GM23248 (cell line): ENCODE results near the gene FAM163B. TPM values are rescaled to one million over a fixed set of nuclear protein-coding genes. Genes with fewer than 3 reads are reported as not detected.

Source experiments
- DNase-seq: peaks from one replicate; pipeline ENCODE4 v3.0.0-alpha.2; 2015
- H2AFZ ChIP-seq: fragments of 200-600 bp; sonication (generic); 2 replicates; pipeline ENCODE4 v1.6.1; 2016; ENCODE audit warnings: antibody characterized with exemption
- H3F3A ChIP-seq: fragments of 200-600 bp; sonication (generic); 2 replicates; pipeline ENCODE4 v1.6.1; 2016; ENCODE audit warnings: mild to moderate bottlenecking, antibody characterized with exemption, mixed run types; ENCODE audit not compliant: insufficient read depth
- H3K27ac ChIP-seq: fragments of 200-600 bp; sonication (generic); 2 replicates; pipeline ENCODE4 v1.5.1; 2016; ENCODE audit warnings: mild to moderate bottlenecking
- H3K27me3 ChIP-seq: fragments of 200-600 bp; sonication (generic); replicated peaks from 2 replicates; pipeline ENCODE4 v1.6.1; 2016; ENCODE audit warnings: mild to moderate bottlenecking; ENCODE audit not compliant: insufficient read depth
- H3K36me3 ChIP-seq: fragments of 200-600 bp; sonication (generic); 2 replicates; pipeline ENCODE4 v1.6.1; 2016; ENCODE audit warnings: low read depth, mild to moderate bottlenecking
- H3K4me1 ChIP-seq: fragments of 200-600 bp; sonication (generic); 2 replicates; pipeline ENCODE4 v1.6.1; 2016; ENCODE audit warnings: mild to moderate bottlenecking; ENCODE audit not compliant: insufficient read depth
- H3K4me2 ChIP-seq: fragments of 200-600 bp; sonication (generic); one replicate; pipeline ENCODE4 v1.6.1; 2016; ENCODE audit warnings: mild to moderate bottlenecking; ENCODE audit not compliant: unreplicated experiment
- H3K4me3 ChIP-seq: fragments of 200-600 bp; sonication (generic); 2 replicates; pipeline ENCODE4 v1.5.1; 2016; ENCODE audit warnings: mild to moderate bottlenecking
- H3K79me2 ChIP-seq: fragments of 200-600 bp; sonication (generic); 2 replicates; pipeline ENCODE4 v1.6.1; 2016; ENCODE audit warnings: mild to moderate bottlenecking; ENCODE audit not compliant: insufficient read depth
- H3K9ac ChIP-seq: fragments of 200-600 bp; sonication (generic); 2 replicates; pipeline ENCODE4 v1.6.1; 2016; ENCODE audit warnings: mild to moderate bottlenecking
- H3K9me2 ChIP-seq: fragments of 200-600 bp; sonication (generic); 2 replicates; pipeline ENCODE4 v1.6.1; 2016; ENCODE audit warnings: mixed run types, mild to moderate bottlenecking, moderate library complexity; ENCODE audit not compliant: insufficient read depth
- H3K9me3 ChIP-seq: fragments of 200-600 bp; sonication (generic); one replicate; pipeline ENCODE4 v1.6.1; 2017; ENCODE audit warnings: low read depth
- H4K20me1 ChIP-seq: fragments of 200-600 bp; sonication (generic); 2 replicates; pipeline ENCODE4 v1.6.0; 2016; ENCODE audit not compliant: insufficient read depth
- EZH2 ChIP-seq: fragments of 200-600 bp; sonication (generic); IDR thresholded peaks from 2 replicates; pipeline ENCODE4 v1.6.1; 2018; ENCODE audit warnings: antibody characterized with exemption, mild to moderate bottlenecking; ENCODE audit not compliant: insufficient read depth, poor library complexity, severe bottlenecking
- EZH2phosphoT487 ChIP-seq: fragments of 200-600 bp; sonication (generic); IDR thresholded peaks from 2 replicates; pipeline ENCODE4 v1.6.1; 2018; ENCODE audit warnings: antibody characterized with exemption, moderate library complexity, mild to moderate bottlenecking, low read depth; ENCODE audit not compliant: insufficient read depth
- WGBS, 2 experiments: methylation state at CpG; one replicate each; pipeline ENCODE4 v1.1.6; 2015 to 2017; ENCODE audit warnings: low lambda C conversion rate in 2 of 2, low coverage in 1 of 2; ENCODE audit errors: missing lambda C conversion rate in 2 of 2; 5-methylcytosine and 5-hydroxymethylcytosine counted together
- in situ Hi-C: fragments of 300-500 bp; cut with MboI; formaldehyde crosslinking; loops from 2 replicates; pipeline ENCODE4 v1.15.0; 2020
- polyA plus RNA-seq: library from polyadenylated mRNA; unstranded; fragments of >200 nt; fragmentation: Nextera tagmentation; extraction: Ambion mirVana; gene quantifications from 2 replicates; pipeline ENCODE4 v1.2.1, GENCODE V29; 2016
- total RNA-seq: library from RNA; depleted of rRNA; stranded (reverse); fragments of >200 nt; shearing (Covaris generic); gene quantifications from 2 replicates; pipeline ENCODE4 v1.2.3, GENCODE V29; 2014

The FAM163B gene
- total and polyA plus RNA-seq, 2 experiments from 2014 or later: not detected

DNA sequence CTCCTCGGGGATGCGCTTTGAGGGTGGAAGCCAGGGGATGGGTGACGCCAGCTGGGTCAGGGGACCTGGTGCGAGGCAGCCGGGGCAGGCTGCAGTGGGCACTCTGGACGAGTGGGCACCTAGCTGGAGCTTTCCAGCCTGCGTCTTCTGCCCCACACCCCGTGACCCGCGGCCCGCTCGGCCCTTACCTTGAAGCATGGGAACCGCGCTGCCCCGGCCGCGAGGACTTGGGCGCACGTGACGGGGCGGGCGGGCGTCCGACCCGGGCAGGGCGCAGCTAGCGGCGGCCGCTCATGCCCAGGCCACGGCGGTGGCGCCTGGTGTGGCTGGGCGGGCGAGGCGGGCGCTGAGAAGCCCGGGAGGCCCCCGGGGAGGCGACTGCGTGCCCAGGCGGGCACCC, 300 bp downstream of the FAM163B start:
- peaks cover 60% of the 10 kb centered on the region for H3K27me3 ChIP-seq
- 6 to 36% methylated on average over 8 to 31 of the region's 41 CpGs for WGBS, 2 experiments
- H3K4me1 ChIP-seq: no peaks in the 10 kb centered on the region
- no peak overlapping the region for H3K4me2 ChIP-seq
- H3K9ac ChIP-seq: no peak overlapping the region
- no peak overlapping the region for H3K4me3 ChIP-seq
- no peaks in the 10 kb centered on the region for H4K20me1 ChIP-seq
- H3K36me3 ChIP-seq: no peaks in the 10 kb centered on the region
- no peak overlapping the region for H3K27ac ChIP-seq
- in situ Hi-C loops: no loop called here
- no peaks in the 10 kb centered on the region for H3K9me3 ChIP-seq
- H3F3A ChIP-seq: no peaks in the 10 kb centered on the region
- no peaks in the 10 kb centered on the region for H3K79me2 ChIP-seq
- DNase-seq: no peak
- TF ChIP-seq EZH2phosphoT487 (no peak), EZH2 (no peak)
- no peak overlapping the region for H2AFZ ChIP-seq
- no peaks in the 10 kb centered on the region for H3K9me2 ChIP-seq

DNA sequence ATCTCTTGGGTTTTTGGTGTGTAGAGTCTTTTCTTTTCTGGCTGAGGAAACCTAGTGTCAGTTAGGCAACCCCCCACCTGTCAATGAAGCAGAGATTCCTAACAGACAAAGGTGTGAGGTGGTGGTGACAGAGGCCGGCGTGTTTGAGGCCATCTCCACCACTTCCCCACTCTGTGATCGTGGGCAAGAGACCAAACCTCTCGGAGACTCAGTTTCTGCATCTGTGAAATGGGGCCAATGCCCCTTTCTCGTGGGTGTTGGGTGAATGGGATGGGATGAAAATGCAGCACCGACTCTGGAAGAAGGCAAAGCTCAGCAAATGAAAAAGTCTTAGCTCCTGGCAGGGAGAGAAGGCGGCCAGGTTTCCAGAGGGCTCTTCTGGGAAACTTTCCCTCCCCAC, 807 bp downstream of the FAM163B start:
- H3K9ac ChIP-seq: no peak overlapping the region
- DNase-seq: no peak
- H3K27me3 ChIP-seq: peaks cover 61% of the 10 kb centered on the region
- H4K20me1 ChIP-seq: no peaks in the 10 kb centered on the region
- H3K79me2 ChIP-seq: no peaks in the 10 kb centered on the region
- no peaks in the 10 kb centered on the region for H3K9me3 ChIP-seq
- no peak overlapping the region for H3K4me3 ChIP-seq
- no peaks in the 10 kb centered on the region for H3F3A ChIP-seq
- H3K4me2 ChIP-seq: no peak overlapping the region
- H3K36me3 ChIP-seq: no peaks in the 10 kb centered on the region
- no peak overlapping the region for H3K27ac ChIP-seq
- H3K9me2 ChIP-seq: no peaks in the 10 kb centered on the region
- H2AFZ ChIP-seq: no peak overlapping the region
- 36 to 40% methylated on average over 7 of the region's 7 CpGs for WGBS, 2 experiments
- in situ Hi-C loops: no loop called here
- no peaks in the 10 kb centered on the region for H3K4me1 ChIP-seq
- no peak for TF ChIP-seq EZH2
- TF ChIP-seq EZH2phosphoT487: no peak

DNA sequence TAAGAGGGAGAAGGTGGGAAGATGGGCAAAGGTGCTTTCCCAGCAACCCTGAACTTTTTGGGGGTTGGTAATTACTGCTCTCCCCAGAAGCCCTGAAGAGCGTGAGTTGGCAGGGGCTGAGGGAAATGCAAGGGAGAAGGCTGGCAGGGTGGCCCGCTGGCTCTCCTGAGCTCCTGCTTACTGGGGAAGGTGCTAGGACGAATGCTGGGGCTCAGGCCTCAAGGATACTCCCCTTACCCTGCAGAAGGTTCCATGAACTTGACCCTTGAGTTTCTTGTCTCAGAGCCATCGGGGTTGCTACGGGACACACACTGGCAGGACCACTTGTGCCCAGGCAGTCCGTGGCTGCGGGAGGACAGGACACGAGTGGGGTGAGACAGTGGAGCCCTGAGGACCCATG, 1.2 kb downstream of the FAM163B start:
- no peaks in the 10 kb centered on the region for H3K36me3 ChIP-seq
- H3K9me3 ChIP-seq: no peaks in the 10 kb centered on the region
- TF ChIP-seq EZH2: no peak
- TF ChIP-seq EZH2phosphoT487: no peak
- no peak overlapping the region for H3K27ac ChIP-seq
- WGBS, 2 experiments: 55 to 69% methylated on average over 8 of the region's 8 CpGs
- H3K4me3 ChIP-seq: no peak overlapping the region
- no peak for DNase-seq
- H3K79me2 ChIP-seq: no peaks in the 10 kb centered on the region
- H3K9ac ChIP-seq: no peak overlapping the region
- in situ Hi-C loops: no loop called here
- no peak overlapping the region for H2AFZ ChIP-seq
- H3K4me1 ChIP-seq: no peaks in the 10 kb centered on the region
- peaks cover 65% of the 10 kb centered on the region for H3K27me3 ChIP-seq
- H4K20me1 ChIP-seq: no peaks in the 10 kb centered on the region
- H3F3A ChIP-seq: no peaks in the 10 kb centered on the region
- H3K4me2 ChIP-seq: no peak overlapping the region
- no peaks in the 10 kb centered on the region for H3K9me2 ChIP-seq

GRCh38 chr9:133607381-133607780, 1.8 kb downstream of the FAM163B start:
- Histone ChIP-seq H3K36me3 (no peaks in the 10 kb centered on the region), H3K9me3 (no peaks in the 10 kb centered on the region), H3K9ac (no peak overlapping the region), H3K27me3 (peaks cover 68% of the 10 kb centered on the region), H3K27ac (no peak overlapping the region), H3K4me1 (no peaks in the 10 kb centered on the region), H3K79me2 (no peaks in the 10 kb centered on the region), H3K4me2 (no peak overlapping the region), H3F3A (no peaks in the 10 kb centered on the region), H4K20me1 (no peaks in the 10 kb centered on the region), H3K4me3 (no peak overlapping the region), H2AFZ (no peak overlapping the region), H3K9me2 (no peaks in the 10 kb centered on the region)
- in situ Hi-C loops: no loop called here
- WGBS, 2 experiments: 21% methylated on average over 7 of the region's 7 CpGs
- DNase-seq: no peak
- TF ChIP-seq EZH2 (no peak), EZH2phosphoT487 (no peak)

DNA sequence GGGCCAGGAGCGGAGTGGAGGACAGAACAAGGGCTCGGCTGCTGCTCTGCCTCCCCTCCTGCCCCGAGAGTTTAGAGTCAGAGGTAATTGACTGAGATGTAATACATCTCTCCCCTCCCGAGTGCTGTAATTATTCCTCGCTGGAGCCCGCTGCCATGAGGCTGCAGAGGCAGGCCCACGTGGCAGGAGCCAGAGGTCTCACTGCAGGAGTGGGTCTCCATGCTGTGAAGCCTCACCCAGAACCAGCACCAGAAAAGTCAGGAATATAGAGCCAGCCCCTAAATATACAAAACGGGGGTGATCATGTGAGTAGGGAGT, 2.5 kb downstream of the FAM163B start:
- no peaks in the 10 kb centered on the region for H4K20me1 ChIP-seq
- no peaks in the 10 kb centered on the region for H3K79me2 ChIP-seq
- WGBS, 2 experiments: 17 to 19% methylated on average over 8 of the region's 8 CpGs
- H3K27me3 ChIP-seq: peaks cover 67% of the 10 kb centered on the region
- no peaks in the 10 kb centered on the region for H3F3A ChIP-seq
- no peak for DNase-seq
- H3K4me2 ChIP-seq: no peak overlapping the region
- no peak overlapping the region for H3K27ac ChIP-seq
- H3K9ac ChIP-seq: no peak overlapping the region
- no peaks in the 10 kb centered on the region for H3K4me1 ChIP-seq
- in situ Hi-C loops: no loop called here
- no peak overlapping the region for H3K4me3 ChIP-seq
- H2AFZ ChIP-seq: no peak overlapping the region
- H3K36me3 ChIP-seq: no peaks in the 10 kb centered on the region
- H3K9me3 ChIP-seq: no peaks in the 10 kb centered on the region
- H3K9me2 ChIP-seq: no peaks in the 10 kb centered on the region
- no peak for TF ChIP-seq EZH2phosphoT487
- no peak for TF ChIP-seq EZH2
